ENCODE measurements around the gene SULT6B1. TPM values are rescaled to one million over a fixed set of nuclear protein-coding genes. Genes with fewer than 3 reads are reported as not detected.

Gene SULT6B1
- total RNA-seq, 5 donors from 2014 or later (not counting 1 experiment from before 2014, with no cell fraction given): not detected

DNA sequence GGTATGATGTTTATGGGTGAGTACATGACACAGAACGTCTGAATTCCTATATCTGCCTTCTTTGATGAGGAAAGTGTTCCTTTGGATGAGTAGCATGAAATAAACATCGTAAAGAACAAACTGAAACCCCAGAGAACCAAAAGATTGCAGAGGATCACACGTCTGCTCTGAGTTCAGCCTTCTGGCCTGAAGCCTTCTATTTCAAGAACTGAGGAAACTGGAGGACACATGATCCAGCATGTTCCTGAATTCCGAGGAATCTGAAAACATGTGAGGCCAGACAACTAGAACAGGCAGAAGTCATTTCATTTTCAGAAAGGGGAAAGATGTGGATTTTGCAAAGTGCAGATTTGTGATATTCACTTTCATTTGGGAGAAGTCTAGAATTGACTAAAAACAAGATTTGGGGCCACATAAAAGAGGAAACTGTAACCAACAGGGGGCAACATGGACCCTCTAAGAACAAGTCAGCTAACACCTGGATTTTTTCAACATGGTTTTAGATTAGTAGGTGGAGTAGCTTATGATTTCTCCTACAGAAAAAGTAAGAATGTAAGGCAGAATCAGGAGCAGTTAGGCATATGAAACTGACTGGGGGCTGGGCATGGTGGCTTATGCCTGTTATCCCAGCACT is 8.3 kb downstream of the SULT6B1 start:
- WGBS (ENCODE audit: insufficient coverage): 70% methylated on average over 3 of the region's 4 CpGs
- DNase-seq (no peak), ATAC-seq (replicated peaks in 1 of 4) (no peak)
- Mint-ChIP-seq H3K9me3 (no peaks in the 10 kb centered on the region), H3K27me3 (peaks cover 12 to 17% of the 10 kb centered on the region in 2 donors), H3K4me1 (no peaks in the 10 kb centered on the region), H3K4me3 (no peak overlapping the region), H3K36me3 (no peaks in the 10 kb centered on the region), H3K27ac (no peak overlapping the region)
- Histone ChIP-seq H3K27ac (ENCODE audit: low read length) (no peak overlapping the region), H3K27me3 (replicated peaks in 1 of 2; ENCODE audit: control insufficient read depth in 2 of 2, extremely low read depth in 1 of 2, insufficient read depth in 2 of 2, low read length in 1 of 2) (peaks cover 0 to 7% of the 10 kb centered on the region in 2 experiments), H3K36me3 (ENCODE audit: control insufficient read depth in 2 of 2, extremely low read depth in 1 of 2, insufficient read depth in 1 of 2, low read length in 1 of 2) (no peaks in the 10 kb centered on the region), H3K4me3 (ENCODE audit: control insufficient read depth in 1 of 2, extremely low read depth in 1 of 2, low read length in 1 of 2) (no peak overlapping the region), H3K4me1 (ENCODE audit: control insufficient read depth in 1 of 2, extremely low read depth in 1 of 2, insufficient read depth in 2 of 2, low read length in 2 of 2) (no peaks in the 10 kb centered on the region), H3K9me3 (no peaks in the 10 kb centered on the region)
- ChIA-PET CTCF (no interaction called here), POLR2A (no interaction called here)

DNA sequence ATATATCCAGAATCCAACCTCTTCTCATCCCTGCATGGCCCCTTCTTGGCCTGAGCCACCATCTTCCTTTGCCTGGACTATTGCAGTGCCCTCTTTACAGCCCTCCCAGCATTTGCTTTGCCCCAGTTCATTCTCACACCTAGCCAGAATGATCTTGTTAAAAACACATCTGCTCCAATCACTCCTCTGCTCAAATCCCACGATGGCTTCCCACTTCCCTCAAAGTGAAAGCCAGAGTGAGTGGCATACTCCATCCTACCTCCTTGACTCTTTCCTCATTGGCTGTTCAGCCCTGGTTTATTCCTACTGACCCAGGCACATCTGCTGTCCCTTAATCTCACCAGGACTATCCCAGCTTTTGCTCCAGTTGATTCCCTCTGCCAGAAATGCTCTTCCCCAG is 14.7 kb downstream of the SULT6B1 start:
- no peak for DNase-seq
- Mint-ChIP-seq H3K27me3 (peaks cover 0 to 4% of the 10 kb centered on the region in 2 donors), H3K4me3 (no peak overlapping the region), H3K9me3 (no peaks in the 10 kb centered on the region), H3K27ac (no peak overlapping the region), H3K4me1 (no peaks in the 10 kb centered on the region), H3K36me3 (no peaks in the 10 kb centered on the region)
- H3K27ac ChIP-seq (ENCODE audit: low read length): no peak overlapping the region
- H3K4me3 ChIP-seq (ENCODE audit: control insufficient read depth in 1 of 2, extremely low read depth in 1 of 2, low read length in 1 of 2): no peak overlapping the region
- no peaks in the 10 kb centered on the region for H3K36me3 ChIP-seq (ENCODE audit: control insufficient read depth in 2 of 2, extremely low read depth in 1 of 2, insufficient read depth in 1 of 2, low read length in 1 of 2)
- no peak for ATAC-seq (replicated peaks in 1 of 4)
- no peaks in the 10 kb centered on the region for H3K4me1 ChIP-seq (ENCODE audit: control insufficient read depth in 1 of 2, extremely low read depth in 1 of 2, insufficient read depth in 2 of 2, low read length in 2 of 2)
- WGBS (ENCODE audit: insufficient coverage): 78% methylated on average over 1 of the region's 1 CpG
- POLR2A ChIA-PET: no interaction called here
- H3K9me3 ChIP-seq: no peaks in the 10 kb centered on the region
- peaks cover 0 to 2% of the 10 kb centered on the region in 2 experiments for H3K27me3 ChIP-seq (replicated peaks in 1 of 2; ENCODE audit: control insufficient read depth in 2 of 2, extremely low read depth in 1 of 2, insufficient read depth in 2 of 2, low read length in 1 of 2)
- CTCF ChIA-PET: no interaction called here

DNA sequence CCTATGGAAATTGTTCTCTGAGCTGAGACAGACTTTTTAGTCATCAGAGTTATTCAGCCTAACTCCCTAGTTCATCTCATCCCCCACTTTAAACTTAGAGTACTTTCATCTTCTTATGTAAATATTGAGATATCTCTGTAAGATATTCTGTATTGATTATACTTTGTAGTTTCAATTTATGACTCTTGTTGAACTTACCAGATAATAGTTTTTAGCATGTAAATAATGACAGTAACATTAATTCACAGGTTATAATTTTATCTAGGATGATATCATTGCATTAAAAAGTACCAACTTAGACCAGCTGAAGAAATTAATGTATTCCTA is 16.9 kb downstream of the SULT6B1 start:
- POLR2A ChIA-PET: interaction anchor here (0.6 to 0.7 kb wide), 2 partner anchors 15 to 204 kb away, joined by 3 to 4 read pairs; no protein-coding TSS in a partner anchor
- Histone ChIP-seq H3K4me3 (ENCODE audit: control insufficient read depth in 1 of 2, extremely low read depth in 1 of 2, low read length in 1 of 2) (no peak overlapping the region), H3K27ac (ENCODE audit: low read length) (no peak overlapping the region), H3K9me3 (no peaks in the 10 kb centered on the region), H3K36me3 (ENCODE audit: control insufficient read depth in 2 of 2, extremely low read depth in 1 of 2, insufficient read depth in 1 of 2, low read length in 1 of 2) (no peaks in the 10 kb centered on the region), H3K27me3 (replicated peaks in 1 of 2; ENCODE audit: control insufficient read depth in 2 of 2, extremely low read depth in 1 of 2, insufficient read depth in 2 of 2, low read length in 1 of 2) (peaks cover 0 to 2% of the 10 kb centered on the region in 2 experiments), H3K4me1 (ENCODE audit: control insufficient read depth in 1 of 2, extremely low read depth in 1 of 2, insufficient read depth in 2 of 2, low read length in 2 of 2) (no peaks in the 10 kb centered on the region)
- no peaks in the 10 kb centered on the region for H3K36me3 Mint-ChIP-seq
- CTCF ChIA-PET: interaction anchor here (0.6 kb wide), 5 partner anchors 146 to 1523 kb away, joined by 3 to 5 read pairs (median 4); no protein-coding TSS in a partner anchor
- DNase-seq: no peak
- H3K27ac Mint-ChIP-seq: no peak overlapping the region
- H3K4me1 Mint-ChIP-seq: no peaks in the 10 kb centered on the region
- no peak overlapping the region for H3K4me3 Mint-ChIP-seq
- no peaks in the 10 kb centered on the region for H3K9me3 Mint-ChIP-seq
- no peak for ATAC-seq (replicated peaks in 1 of 4)
- peaks cover 0 to under 1% of the 10 kb centered on the region in 2 donors for H3K27me3 Mint-ChIP-seq

DNA sequence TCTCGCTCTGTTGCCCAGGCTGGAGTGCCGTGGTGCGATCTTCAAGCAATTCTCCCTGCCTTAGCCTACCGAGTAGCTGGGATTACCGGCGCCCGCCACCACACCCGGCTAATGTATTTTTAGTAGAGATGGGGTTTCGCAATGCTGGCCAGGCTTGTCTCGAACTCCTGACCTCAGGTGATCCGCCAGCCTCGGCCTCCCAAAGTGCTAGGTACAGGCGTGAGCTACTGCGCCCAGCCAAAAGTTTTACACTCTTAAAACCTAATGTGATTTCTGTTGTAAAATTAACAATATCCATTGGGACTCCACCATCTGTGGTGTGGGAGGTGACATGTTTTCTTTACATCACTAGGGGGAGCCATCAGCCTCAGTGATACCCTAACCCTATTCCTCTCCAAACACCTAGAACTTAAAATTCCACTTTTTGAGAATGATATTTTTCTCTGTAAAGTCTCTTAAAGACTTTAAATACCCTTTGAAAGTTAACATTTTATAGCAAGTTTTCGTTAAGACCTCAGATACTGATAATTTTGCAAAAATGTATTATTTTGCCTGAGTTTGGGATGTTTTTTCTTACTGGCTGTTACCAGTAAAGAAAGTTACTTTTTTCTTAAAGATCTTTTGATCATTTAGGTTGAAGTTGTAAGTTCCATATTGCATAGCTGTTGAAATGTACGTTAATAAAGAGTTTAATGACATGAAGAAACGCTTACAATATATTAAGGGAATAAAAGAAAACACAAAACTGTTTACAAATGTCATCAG is 20.1 kb downstream of the SULT6B1 start:
- peak in 7 of 35 experiments; percentile 8 to 65 (median 19) for DNase-seq
- no peak overlapping the region for H3K4me3 Mint-ChIP-seq
- Histone ChIP-seq H3K27ac (ENCODE audit: low read length) (no peak overlapping the region), H3K36me3 (ENCODE audit: control insufficient read depth in 2 of 2, extremely low read depth in 1 of 2, insufficient read depth in 1 of 2, low read length in 1 of 2) (no peaks in the 10 kb centered on the region), H3K4me3 (ENCODE audit: control insufficient read depth in 1 of 2, extremely low read depth in 1 of 2, low read length in 1 of 2) (no peak overlapping the region), H3K27me3 (replicated peaks in 1 of 2; ENCODE audit: control insufficient read depth in 2 of 2, extremely low read depth in 1 of 2, insufficient read depth in 2 of 2, low read length in 1 of 2) (peaks cover 0 to 2% of the 10 kb centered on the region in 2 experiments), H3K9me3 (no peaks in the 10 kb centered on the region), H3K4me1 (ENCODE audit: control insufficient read depth in 1 of 2, extremely low read depth in 1 of 2, insufficient read depth in 2 of 2, low read length in 2 of 2) (no peaks in the 10 kb centered on the region)
- no peaks in the 10 kb centered on the region for H3K4me1 Mint-ChIP-seq
- POLR2A ChIA-PET: interaction anchor here in 1 of 2 donors (0.5 to 0.6 kb wide), 2 partner anchors 26 to 182 kb away, joined by 3 read pairs; no protein-coding TSS in a partner anchor
- peaks cover 5 to 8% (median 6%) of the 10 kb centered on the region in 3 donors for H3K9me3 Mint-ChIP-seq
- CTCF ChIA-PET: interaction anchor here (0.6 to 1.5 kb wide), 5 partner anchors 13 to 1934 kb away, joined by 3 to 5 read pairs (median 4); no protein-coding TSS in a partner anchor
- peak; percentile 63 to 87 (median 77) for ATAC-seq (replicated peaks in 1 of 4)
- H3K27ac Mint-ChIP-seq: peak overlapping the region in 1 of 2 donors; percentile 39
- no CpG with 5 or more reads among the region's 17 CpGs for WGBS (ENCODE audit: insufficient coverage)
- H3K36me3 Mint-ChIP-seq: peaks cover 4% of the 10 kb centered on the region
- no peaks in the 10 kb centered on the region for H3K27me3 Mint-ChIP-seq

DNA sequence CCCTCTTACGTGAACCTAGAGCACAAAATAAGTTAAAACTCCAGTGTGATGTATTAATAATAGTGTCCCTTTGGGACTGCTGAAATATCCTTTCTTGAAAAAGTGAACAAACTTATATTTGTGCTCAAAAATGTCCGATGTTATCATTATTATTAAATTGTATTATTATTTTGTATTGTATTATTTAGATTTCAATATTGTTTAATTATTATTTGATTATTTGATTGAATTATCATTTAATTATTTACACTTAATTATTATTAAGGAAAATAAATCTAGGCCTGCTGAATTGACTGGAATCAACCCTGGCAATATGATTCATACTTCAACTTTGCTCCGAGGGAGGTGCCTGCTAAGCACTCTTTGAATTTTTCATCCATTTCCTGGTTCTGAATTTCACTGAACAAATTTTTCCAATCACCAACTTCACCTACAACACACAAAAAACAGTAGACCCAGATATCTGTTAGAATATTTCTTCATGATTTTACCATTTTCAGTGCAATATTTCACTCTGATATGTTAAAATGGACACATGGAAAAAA is 20.8 kb downstream of the SULT6B1 start:
- no peak for DNase-seq
- no peaks in the 10 kb centered on the region for H3K4me1 Mint-ChIP-seq
- Histone ChIP-seq H3K9me3 (no peaks in the 10 kb centered on the region), H3K4me1 (ENCODE audit: control insufficient read depth in 1 of 2, extremely low read depth in 1 of 2, insufficient read depth in 2 of 2, low read length in 2 of 2) (no peaks in the 10 kb centered on the region), H3K36me3 (ENCODE audit: control insufficient read depth in 2 of 2, extremely low read depth in 1 of 2, insufficient read depth in 1 of 2, low read length in 1 of 2) (no peaks in the 10 kb centered on the region), H3K27me3 (replicated peaks in 1 of 2; ENCODE audit: control insufficient read depth in 2 of 2, extremely low read depth in 1 of 2, insufficient read depth in 2 of 2, low read length in 1 of 2) (peaks cover 0 to 2% of the 10 kb centered on the region in 2 experiments), H3K27ac (ENCODE audit: low read length) (no peak overlapping the region), H3K4me3 (ENCODE audit: control insufficient read depth in 1 of 2, extremely low read depth in 1 of 2, low read length in 1 of 2) (no peak overlapping the region)
- H3K9me3 Mint-ChIP-seq: peaks cover 5 to 8% (median 6%) of the 10 kb centered on the region in 3 donors
- ChIA-PET CTCF (interaction anchor here (0.5 to 1.5 kb wide), 3 partner anchors 416 to 1669 kb away, joined by 3 to 5 read pairs (median 3); no protein-coding TSS in a partner anchor), POLR2A (interaction anchor here in 1 of 2 donors (0.5 kb wide), 1 partner anchor 27 kb away, joined by 3 read pairs; no protein-coding TSS in a partner anchor)
- H3K27ac Mint-ChIP-seq: no peak overlapping the region
- no peaks in the 10 kb centered on the region for H3K27me3 Mint-ChIP-seq
- 100% methylated on average over 1 of the region's 3 CpGs for WGBS (ENCODE audit: insufficient coverage)
- peaks cover 4% of the 10 kb centered on the region for H3K36me3 Mint-ChIP-seq
- no peak for ATAC-seq (replicated peaks in 1 of 4)
- no peak overlapping the region for H3K4me3 Mint-ChIP-seq

DNA sequence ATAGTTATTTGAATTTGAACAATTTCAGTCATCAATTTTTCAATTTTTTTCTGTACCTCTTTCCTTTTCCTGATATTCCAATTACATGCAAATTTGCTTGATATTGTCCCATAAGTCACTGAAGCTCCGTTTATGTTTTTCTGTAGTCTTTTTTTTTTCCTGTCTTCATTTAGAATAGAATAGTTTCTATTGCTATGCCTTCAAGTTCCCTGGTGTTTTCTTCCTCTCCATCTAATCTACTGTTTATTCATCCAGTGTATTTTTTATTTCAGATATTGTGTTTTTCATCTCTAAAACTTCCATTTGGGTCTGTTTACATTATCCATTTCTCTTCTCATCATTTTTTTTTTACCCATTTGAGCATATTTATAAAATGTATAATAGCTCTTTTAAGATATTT is 23.7 kb downstream of the SULT6B1 start:
- H3K36me3 Mint-ChIP-seq: peaks cover 4% of the 10 kb centered on the region
- no peaks in the 10 kb centered on the region for H3K9me3 ChIP-seq
- no peaks in the 10 kb centered on the region for H3K36me3 ChIP-seq (ENCODE audit: control insufficient read depth in 2 of 2, extremely low read depth in 1 of 2, insufficient read depth in 1 of 2, low read length in 1 of 2)
- ChIA-PET POLR2A (interaction anchor here in 1 of 2 donors (0.7 kb wide), 1 partner anchor 310 kb away, joined by 3 read pairs; no protein-coding TSS in a partner anchor), CTCF (interaction anchor here in 1 of 2 donors (0.6 kb wide), 2 partner anchors 44 to 725 kb away, joined by 3 to 4 read pairs; no protein-coding TSS in a partner anchor)
- H3K4me1 Mint-ChIP-seq: peaks cover 0 to 10% (median 2%) of the 10 kb centered on the region in 3 donors
- H3K27ac ChIP-seq (ENCODE audit: low read length): no peak overlapping the region
- WGBS (ENCODE audit: insufficient coverage): no CpG with 5 or more reads among the region's 1 CpG
- H3K4me3 ChIP-seq (ENCODE audit: control insufficient read depth in 1 of 2, extremely low read depth in 1 of 2, low read length in 1 of 2): no peak overlapping the region
- no peaks in the 10 kb centered on the region for H3K27me3 ChIP-seq (replicated peaks in 1 of 2; ENCODE audit: control insufficient read depth in 2 of 2, extremely low read depth in 1 of 2, insufficient read depth in 2 of 2, low read length in 1 of 2)
- ATAC-seq (replicated peaks in 1 of 4): no peak
- H3K9me3 Mint-ChIP-seq: peaks cover 5 to 8% (median 6%) of the 10 kb centered on the region in 3 donors
- H3K27ac Mint-ChIP-seq: no peak overlapping the region
- H3K4me1 ChIP-seq (ENCODE audit: control insufficient read depth in 1 of 2, extremely low read depth in 1 of 2, insufficient read depth in 2 of 2, low read length in 2 of 2): no peaks in the 10 kb centered on the region
- H3K27me3 Mint-ChIP-seq: no peaks in the 10 kb centered on the region
- no peak for DNase-seq
- H3K4me3 Mint-ChIP-seq: no peak overlapping the region

Data from T-cell (primary cell).